GM21619 (cell line): ENCODE measurements around the gene WFS1.

ENCODE experiments used
- ATAC-seq: cut with Tn5 transposase; IDR thresholded peaks from one replicate; pipeline ENCODE4 v1.9.1; 2021; ENCODE audit not compliant: unreplicated experiment

WFS1 gene

GRCh38 chr4:6336166-6336565, 66.5 kb downstream of the WFS1 start:
- no peak for ATAC-seq

GRCh38 chr4:6337331-6337935, 67.8 kb downstream of the WFS1 start:
- ATAC-seq: no peak

DNA sequence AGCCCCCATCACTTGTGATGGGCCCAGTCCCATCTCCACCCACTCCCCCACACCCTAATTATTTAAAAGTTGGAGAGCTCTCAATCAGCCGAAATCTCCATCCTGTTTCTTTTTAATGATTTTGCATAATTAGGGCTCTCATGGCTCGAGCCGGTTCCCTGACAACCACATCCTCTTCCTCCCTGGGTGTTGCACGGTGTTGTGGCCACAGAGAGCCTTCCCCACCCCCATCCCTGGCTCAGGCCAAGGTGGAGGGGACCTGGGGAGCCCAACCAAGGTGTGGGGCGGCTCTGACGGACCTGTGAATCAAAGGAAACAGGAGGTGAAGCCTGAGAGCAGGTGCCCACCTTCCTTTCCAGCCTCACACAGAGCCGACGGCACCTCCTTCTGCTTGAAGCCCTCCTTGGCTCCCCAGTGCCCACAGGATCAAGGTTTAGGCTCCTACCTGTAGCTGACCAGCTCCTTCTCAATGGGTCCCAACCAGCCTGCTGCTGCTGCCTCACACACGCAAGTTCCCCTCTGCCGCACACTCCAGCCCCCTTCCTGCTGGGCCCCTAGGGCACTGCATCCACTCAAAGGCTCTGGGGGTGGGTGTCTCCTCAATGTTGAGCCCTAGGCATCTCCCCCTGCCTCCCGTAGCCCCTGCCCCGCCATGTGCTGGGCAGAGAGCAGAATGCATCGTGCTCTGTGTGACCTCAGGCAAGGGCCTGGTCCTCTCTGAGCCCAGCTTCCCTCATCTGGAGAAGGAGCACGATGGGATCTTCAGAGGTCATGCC, 68.7 kb downstream of the WFS1 start:
- ATAC-seq: peak; percentile 60

DNA sequence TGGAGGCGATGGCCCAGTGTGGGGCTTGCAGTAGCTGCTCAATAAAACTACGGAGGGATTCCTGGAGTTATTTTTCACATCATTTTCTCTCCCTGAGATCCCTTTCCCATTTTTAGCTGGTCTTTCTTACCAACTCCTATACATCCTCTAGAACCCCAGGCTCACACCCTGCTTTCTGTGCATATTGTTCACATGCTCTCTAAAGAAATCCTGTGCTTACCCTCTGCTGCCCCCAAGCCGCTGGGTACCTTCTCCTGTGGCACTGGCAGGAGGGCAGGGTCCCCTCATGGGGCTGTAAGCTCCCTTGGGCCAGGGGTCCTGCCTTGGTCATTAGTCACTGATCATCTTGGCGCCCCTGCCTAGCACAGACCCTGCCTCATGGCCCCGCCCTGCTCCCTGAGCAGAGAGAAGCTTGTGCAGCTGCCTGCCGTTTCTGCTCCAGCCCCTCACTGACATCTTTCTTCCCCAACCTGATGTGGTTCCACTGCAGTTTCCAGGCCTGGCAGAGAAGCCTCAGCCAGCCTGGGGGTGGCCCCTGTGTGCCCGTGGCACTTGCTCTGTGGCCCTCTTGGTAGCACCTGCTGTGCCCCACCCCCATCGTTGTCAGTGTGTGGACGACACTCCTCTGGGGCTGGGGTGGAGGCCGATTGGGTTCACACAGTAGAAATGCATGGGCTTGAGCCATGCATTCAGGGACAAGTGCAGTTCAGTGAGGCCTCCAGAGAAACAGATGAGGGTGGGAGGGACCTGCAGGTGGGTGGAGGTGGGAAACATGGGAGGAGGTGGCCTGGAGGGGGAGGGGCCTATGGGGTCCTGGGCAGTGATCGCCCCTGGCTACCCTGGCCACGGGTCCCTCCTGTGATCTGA, 69.5 kb downstream of the WFS1 start:
- ATAC-seq: no peak

DNA sequence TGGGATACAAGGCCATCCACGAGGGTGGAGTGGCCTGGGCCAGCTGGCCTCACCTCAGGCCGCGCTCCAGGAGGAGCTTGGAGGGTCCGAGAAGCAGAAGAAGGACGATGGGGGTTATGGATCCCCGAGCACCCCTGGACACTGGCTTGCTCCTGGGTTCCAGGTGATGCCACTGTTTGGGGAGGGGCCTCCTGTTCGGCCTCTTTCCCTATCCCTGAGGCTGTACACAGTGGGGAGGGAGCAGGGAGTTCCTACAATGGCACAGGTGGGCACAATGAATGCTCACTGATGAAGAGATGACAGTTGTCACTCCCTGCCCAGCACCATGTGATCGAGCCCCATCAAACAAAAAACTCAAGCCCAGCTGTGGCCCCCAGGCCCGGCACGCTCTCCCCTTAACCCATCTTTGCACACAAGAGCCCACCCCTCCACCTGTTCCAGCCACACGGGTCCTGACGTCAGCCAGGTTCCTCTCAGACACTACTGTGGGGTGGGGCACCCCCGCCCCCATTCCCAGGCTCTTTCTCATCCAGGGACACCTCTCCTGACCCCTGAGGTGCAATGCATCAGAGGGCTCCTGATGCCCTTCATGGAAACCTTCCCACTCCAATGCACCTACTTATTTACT, 70.3 kb downstream of the WFS1 start:
- no peak for ATAC-seq

GRCh38 chr4:6340446-6341015, 70.9 kb downstream of the WFS1 start:
- no peak for ATAC-seq

GRCh38 chr4:6341696-6342095, 72.0 kb downstream of the WFS1 start:
- no peak for ATAC-seq

- ATAC-seq: no peak
Observed at GRCh38 chr4:6342530-6343293, 73.1 kb downstream of the WFS1 start.

DNA sequence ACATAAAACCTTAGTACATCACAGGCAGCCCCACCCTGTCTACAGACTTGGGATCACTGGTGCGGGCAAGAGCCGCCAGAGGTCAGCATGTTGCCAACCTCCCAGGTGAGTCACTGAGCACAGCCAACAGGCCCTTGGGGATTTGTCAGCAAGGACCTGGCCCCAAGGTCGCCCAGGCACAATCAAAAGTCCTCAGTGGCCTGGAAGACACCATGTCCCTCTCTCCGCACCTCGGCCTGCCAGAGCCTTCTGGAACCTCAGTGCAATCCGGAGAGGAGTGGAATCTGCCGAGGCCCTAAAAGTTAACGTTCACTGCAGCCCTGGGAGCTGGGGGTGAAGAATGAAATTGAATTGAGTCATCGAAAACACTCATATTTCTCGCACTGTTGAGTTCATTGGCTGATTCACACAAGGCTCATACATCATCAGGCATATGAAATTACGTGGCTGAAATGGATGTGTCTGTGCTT, 74.3 kb downstream of the WFS1 start:
- ATAC-seq: no peak

DNA sequence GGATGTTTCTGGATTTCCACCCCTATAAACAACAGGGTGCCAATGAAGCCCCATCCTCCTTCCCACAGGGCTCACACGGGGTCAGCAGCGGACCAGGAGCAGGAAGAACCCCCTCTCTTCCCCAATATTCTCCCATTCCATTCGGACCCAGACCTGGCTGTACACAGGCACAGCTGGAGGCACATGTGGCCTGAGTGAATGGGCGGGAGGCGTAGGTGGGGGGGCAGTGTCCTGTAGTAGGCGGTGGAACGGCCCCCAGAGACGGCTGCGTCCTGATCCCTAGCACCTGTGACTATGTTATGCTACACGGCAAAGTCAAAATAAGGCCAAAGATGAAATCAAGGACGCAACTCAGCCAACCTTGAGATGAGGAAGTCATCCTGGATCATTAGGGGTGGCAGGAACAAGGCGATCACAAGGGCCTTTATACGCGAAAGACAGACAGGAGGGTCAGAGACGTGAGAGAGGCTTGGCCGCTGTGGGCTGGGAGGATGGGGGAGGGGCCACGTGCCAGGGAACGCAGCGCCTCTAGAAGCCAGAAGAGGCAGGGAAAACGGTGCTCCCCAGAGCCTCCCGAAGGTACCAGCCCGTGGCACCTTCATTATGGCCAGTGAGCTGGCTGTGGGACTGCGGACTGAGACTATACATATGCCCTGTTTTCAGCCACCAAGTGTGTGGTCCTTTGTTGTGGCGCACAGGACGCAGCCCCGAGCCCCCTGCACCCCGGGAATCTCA, 75.6 kb downstream of the WFS1 start:
- no peak for ATAC-seq

DNA sequence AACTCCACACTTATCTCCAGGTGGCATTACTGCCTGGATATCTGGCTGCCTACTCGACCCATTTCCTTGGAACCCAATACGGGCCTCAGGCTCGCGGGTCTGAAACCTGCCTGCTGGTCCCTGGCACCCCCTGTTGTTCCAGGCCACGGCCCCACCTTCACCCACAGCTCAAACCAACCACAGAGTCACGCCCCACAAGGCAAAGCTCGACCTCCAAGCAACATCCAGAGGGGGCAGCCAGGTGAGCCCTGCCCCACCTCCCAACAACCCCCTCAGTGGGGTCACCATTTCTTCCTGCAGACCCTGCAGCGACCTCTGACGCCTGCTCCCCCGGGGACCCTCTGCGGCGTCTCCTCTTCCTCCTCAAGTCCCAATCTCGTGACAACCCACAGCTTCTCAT, 76.2 kb downstream of the WFS1 start:
- no peak for ATAC-seq

DNA sequence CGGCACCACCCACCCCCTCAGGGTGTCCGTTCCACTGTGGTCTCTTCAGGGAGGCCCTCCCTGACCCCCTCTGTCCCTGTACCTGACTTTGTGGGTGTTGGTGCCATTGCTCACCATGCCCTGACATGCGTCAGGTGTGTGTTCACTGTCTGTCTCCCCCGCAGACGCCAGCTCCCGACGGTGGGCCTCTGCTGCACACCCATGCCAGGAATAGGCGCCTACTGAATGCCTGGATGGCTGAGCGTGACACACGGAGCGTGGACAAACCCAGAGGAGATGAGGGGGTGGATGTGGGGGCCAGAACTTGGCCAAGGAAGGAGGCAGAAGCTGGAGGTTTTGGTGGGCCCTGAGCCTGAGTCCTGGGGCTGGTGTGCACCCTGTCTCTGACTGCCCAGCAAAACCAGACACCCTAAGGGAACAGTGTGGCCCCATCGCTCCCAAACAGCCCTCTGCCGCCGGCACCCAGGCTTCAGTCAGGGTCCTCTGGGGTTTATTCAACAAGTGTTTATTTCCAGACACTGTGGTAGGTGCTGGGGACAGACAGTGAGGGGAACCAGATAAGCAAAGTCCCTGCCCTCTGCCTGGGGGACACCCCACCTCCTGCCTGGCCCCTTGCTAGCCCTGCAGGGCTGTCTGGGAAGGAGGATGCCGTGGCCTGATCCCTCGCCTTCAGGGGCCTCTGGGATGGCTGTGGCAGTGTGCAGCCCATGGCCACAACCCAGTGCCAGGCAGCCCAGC, 76.9 kb downstream of the WFS1 start:
- no peak for ATAC-seq

DNA sequence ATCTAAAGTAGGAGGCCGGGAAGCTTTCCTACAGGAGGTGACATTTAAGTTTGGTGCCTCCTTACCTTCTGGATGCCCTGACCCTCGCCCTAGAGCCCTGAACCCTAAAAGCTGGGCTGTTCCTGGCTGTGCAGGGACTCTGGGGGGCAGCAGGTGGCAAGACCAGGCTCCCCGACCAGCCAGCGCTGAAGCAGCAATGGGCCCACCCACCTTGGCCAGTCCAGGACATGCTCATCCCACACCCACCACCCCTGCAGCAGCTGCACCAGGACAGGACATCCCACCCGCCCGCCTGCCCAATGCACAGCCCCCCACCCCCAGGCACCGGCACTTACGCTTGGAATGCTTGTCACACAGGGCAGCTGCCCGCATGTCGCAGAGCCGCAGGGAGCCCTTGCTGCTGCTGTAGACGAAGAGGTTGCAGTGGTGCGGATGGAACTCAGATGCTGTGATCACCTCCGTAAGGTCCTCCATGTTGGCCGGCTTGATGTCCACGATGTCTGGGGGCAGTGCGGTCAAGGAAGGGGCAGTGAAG, 77.9 kb downstream of the WFS1 start:
- no peak for ATAC-seq

DNA sequence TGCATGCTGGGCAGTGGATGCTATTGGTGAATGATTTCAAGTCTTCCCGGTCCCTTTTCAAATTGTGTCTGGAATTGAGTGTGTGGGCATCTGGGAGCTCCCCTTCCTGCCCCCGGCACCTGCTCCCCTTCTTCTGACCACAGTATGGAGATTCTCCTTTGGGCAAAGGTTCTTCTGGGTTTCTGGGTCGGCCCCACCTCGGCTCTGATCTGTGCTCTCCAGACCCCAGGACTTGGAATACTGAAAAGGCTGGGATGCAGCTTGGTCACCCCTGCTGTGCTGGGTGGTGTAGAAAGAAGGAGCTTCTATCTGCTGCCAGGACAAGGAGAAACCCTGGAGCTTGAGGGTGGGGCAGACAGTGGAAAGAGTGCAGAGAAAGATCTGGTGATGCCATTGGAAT, 78.8 kb downstream of the WFS1 start:
- ATAC-seq: no peak

DNA sequence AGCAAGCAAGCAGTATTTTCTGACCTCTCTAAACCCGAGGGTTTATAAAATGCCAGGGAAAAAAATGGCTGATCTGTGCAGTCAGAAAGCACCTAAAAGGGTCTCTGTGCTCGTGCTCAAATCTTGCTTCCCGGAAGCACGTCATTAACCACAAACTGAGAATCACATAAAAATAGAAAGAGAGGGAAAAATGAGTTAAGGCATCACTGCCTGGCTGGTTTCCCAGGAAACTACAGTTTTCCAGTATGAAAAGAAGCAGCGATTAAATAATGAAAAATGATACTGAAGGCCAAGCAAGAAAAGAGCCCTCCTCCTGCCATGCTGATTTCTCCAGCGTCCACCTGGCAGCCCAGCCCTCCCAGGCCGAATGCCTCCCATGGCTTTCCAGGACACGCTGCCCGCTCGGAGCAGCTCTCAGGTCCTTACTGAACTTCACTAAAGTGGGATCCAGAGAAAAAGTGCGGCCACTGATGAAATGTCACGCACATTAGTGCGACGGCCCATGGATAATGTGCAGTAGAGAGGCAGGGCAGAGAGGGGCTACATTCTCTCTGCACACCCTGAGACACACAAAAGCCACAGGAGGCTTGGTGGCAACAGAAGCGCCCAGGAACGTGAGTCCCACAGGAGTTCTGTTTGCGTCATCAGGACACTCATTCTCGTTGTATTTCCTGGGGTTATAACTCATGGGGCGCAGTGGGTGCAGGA, 80.4 kb downstream of the WFS1 start:
- no peak for ATAC-seq

GRCh38 chr4:6350646-6351045, 81.0 kb downstream of the WFS1 start:
- ATAC-seq: no peak

DNA sequence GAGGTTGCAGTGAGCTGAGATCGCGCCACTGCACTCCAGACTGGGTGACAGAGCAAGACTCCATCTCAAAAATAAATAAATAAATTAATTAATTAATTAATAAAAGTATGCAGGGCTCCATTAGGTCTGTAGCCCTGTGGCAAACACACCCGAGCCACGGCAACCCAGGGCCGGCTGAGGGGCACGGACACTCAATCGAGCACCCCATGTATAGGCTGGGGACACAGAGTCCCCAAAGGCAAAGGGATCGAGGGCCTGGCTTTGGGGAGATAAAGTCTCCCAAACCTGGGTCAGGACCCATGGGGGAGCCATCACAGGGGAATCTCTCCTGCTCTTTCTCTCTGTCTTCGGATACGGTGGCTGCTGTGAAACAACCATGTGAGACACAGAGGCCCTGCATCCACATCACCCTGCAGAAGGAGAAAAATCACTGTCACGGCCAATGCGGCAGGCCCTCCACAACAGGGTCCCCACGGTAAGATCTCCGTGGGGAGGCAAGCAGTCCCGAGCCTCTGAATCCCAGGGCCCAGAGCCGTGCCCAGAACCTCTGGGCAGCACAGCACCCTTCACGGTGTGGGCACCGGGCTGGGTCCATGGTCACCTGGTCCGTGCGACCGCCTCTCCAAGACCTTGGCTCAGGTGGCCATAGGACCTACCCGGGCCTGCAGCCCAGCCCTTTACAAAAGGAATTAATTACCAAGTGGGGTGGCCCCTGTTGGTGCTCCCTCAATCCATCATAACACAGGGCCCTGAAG, 81.8 kb downstream of the WFS1 start:
- ATAC-seq: no peak
